Right cardiac atrium (tissue), 5 donors: Measurements from ENCODE around the gene FIBIN. TPM values are rescaled to one million over a fixed set of nuclear protein-coding genes. Genes with fewer than 3 reads are reported as not detected.
A peak's percentile ranks its signal among the peaks of the same experiment; 100 is the strongest.
"Not testable (repeated sequence)": the region's sequence is repeated elsewhere in the genome, so short reads cannot be mapped to it uniquely, and the experiment has no call there.

ENCODE experiments used
- ATAC-seq, 2 donors: fragments of 200-7000 bp; cut with Tn5 transposase; one replicate each; pipeline versions ENCODE4 v1.8.0 to v1.9.1; 2020; ENCODE audit warnings: moderate library complexity in 2 of 2, mild to moderate bottlenecking in 1 of 2
- DNase-seq, 3 donors: peaks; one replicate each; pipeline ENCODE4 v3.0.0-alpha.2; 2020
- H3K27ac ChIP-seq: one replicate; pipeline ENCODE4 v1.5.1; 2013; ENCODE audit warnings: mild to moderate bottlenecking, low read length, control low read depth, moderate library complexity
- H3K27me3 ChIP-seq: one replicate; pipeline ENCODE4 v1.6.1; 2013; ENCODE audit not compliant: control insufficient read depth, insufficient read depth
- H3K4me1 ChIP-seq: one replicate; pipeline ENCODE4 v1.6.1; 2013; ENCODE audit warnings: low read length; ENCODE audit not compliant: control insufficient read depth, insufficient read depth
- H3K4me3 ChIP-seq: one replicate; pipeline ENCODE4 v1.5.1; 2013; ENCODE audit warnings: low read length, control low read depth
- H3K9me3 ChIP-seq: one replicate; pipeline ENCODE4 v1.6.1; 2013; ENCODE audit warnings: low read length; ENCODE audit not compliant: control insufficient read depth
- WGBS: extraction: QIAGEN DNeasy Blood & Tissue Kit; methylation state at CpG from one replicate; pipeline ENCODE4 v1.1.7; 2013; 5-methylcytosine and 5-hydroxymethylcytosine counted together
- intact Hi-C, 4 donors: fragments of 100-400 bp; cut with DNase I; formaldehyde crosslinking; loops; one replicate each; pipeline versions ENCODE4 v1.11.0 to v1.14.0; 2022 to 2023
- polyA plus RNA-seq: library from polyadenylated mRNA; stranded (reverse); fragments of 200-250 nt; gene quantifications from one replicate; pipeline ENCODE4 v1.2.3, GENCODE V29; 2013
- total RNA-seq, 4 donors: library from RNA; stranded (reverse); fragmentation: NEBNext Ultra II Directional; extraction: Animal tissue kit (Norgen Biotek cat#: 25700); gene quantifications; one replicate each; pipeline ENCODE4 v1.2.1, GENCODE V29; 2021
- donor health status: healthy with polysubstance abuse.
- donor health status: DM: no; HTN: yes; CAD: no.
- donor health status: DM: no; HTN: no; CAD: no.
- donor health status: DM: no; HTN: yes; CAD: no; lungs with severe emphysema.
- donor health status: DM: yes; HTN: yes; CAD: no.

Gene FIBIN
- total and polyA plus RNA-seq, 5 donors = 7.3 to 19.8 (median 10.9) TPM

GRCh38 chr11:26977209-26977608 is 16.7 kb upstream of the FIBIN start:
- WGBS = 89% methylated on average over 15 of the region's 15 CpGs
- H3K4me3 ChIP-seq, DNase-seq, H3K27ac ChIP-seq, H3K9me3 ChIP-seq, ATAC-seq, H3K27me3 ChIP-seq, intact Hi-C loops, H3K4me1 ChIP-seq: not testable (repeated sequence)

GRCh38 chr11:26983645-26984044 is 10.3 kb upstream of the FIBIN start:
- intact Hi-C loops = no loop called here
- 66% methylated on average over 6 of the region's 6 CpGs for WGBS
- no peaks in the 10 kb centered on the region for H3K4me1 ChIP-seq
- ATAC-seq = no peak
- H3K27me3 ChIP-seq = no peaks in the 10 kb centered on the region
- H3K27ac ChIP-seq = no peak overlapping the region
- no peaks in the 10 kb centered on the region for H3K9me3 ChIP-seq
- no peak for DNase-seq
- H3K4me3 ChIP-seq = no peak overlapping the region

- intact Hi-C loops = no loop called here
- no peak for DNase-seq
- no peak for ATAC-seq
- no peak overlapping the region for H3K27ac ChIP-seq
- WGBS = 43% methylated on average over 1 of the region's 1 CpG
- no peak overlapping the region for H3K4me3 ChIP-seq
- H3K9me3 ChIP-seq = no peaks in the 10 kb centered on the region
- no peaks in the 10 kb centered on the region for H3K4me1 ChIP-seq
- H3K27me3 ChIP-seq = no peaks in the 10 kb centered on the region
Observed at GRCh38 chr11:26985470-26985869, 8.4 kb upstream of the FIBIN start.

- Histone ChIP-seq H3K4me1 (no peaks in the 10 kb centered on the region), H3K27ac (no peak overlapping the region), H3K4me3 (no peak overlapping the region), H3K27me3 (no peaks in the 10 kb centered on the region), H3K9me3 (no peaks in the 10 kb centered on the region)
- DNase-seq (no peak), ATAC-seq (peak; percentile 41 to 50)
- WGBS = 62% methylated on average over 4 of the region's 4 CpGs
- intact Hi-C loops = no loop called here
Observed at GRCh38 chr11:26985943-26986342, 8.0 kb upstream of the FIBIN start.

- ATAC-seq (no peak), DNase-seq (no peak)
- intact Hi-C loops = no loop called here
- H3K4me3 ChIP-seq = no peak overlapping the region
- no peaks in the 10 kb centered on the region for H3K4me1 ChIP-seq
- H3K27ac ChIP-seq = no peak overlapping the region
- 79% methylated on average over 3 of the region's 3 CpGs for WGBS
- H3K9me3 ChIP-seq = no peaks in the 10 kb centered on the region
- H3K27me3 ChIP-seq = no peaks in the 10 kb centered on the region
Observed at GRCh38 chr11:26987272-26987671, 6.6 kb upstream of the FIBIN start.

GRCh38 chr11:26987731-26988130 is 6.2 kb upstream of the FIBIN start:
- Histone ChIP-seq H3K9me3 (no peaks in the 10 kb centered on the region), H3K4me1 (no peaks in the 10 kb centered on the region), H3K27ac (no peak overlapping the region), H3K27me3 (no peaks in the 10 kb centered on the region), H3K4me3 (no peak overlapping the region)
- ATAC-seq (no peak), DNase-seq (no peak)
- intact Hi-C loops = no loop called here

GRCh38 chr11:26992031-26992541 is 1.8 kb upstream of the FIBIN start:
- no peak for DNase-seq
- Histone ChIP-seq H3K9me3 (no peaks in the 10 kb centered on the region), H3K4me1 (no peaks in the 10 kb centered on the region), H3K4me3 (no peak overlapping the region), H3K27me3 (no peaks in the 10 kb centered on the region), H3K27ac (peak overlapping the region; percentile 79)
- intact Hi-C loops = no loop called here
- WGBS = 57% methylated on average over 1 of the region's 1 CpG
- ATAC-seq = peak; percentile 81 to 82

- DNase-seq (peak; percentile 16 to 71 (median 55)), ATAC-seq (peak; percentile 15 to 18)
- 43% methylated on average over 19 of the region's 19 CpGs for WGBS
Observed at GRCh38 chr11:26994631-26995095, 751 bp downstream of the FIBIN start.

GRCh38 chr11:26995701-26996460 is 2.0 kb downstream of the FIBIN start:
- no peak for DNase-seq
- ATAC-seq = no peak
- H3K27ac ChIP-seq = no peak overlapping the region
- intact Hi-C loops = no loop called here
- no peaks in the 10 kb centered on the region for H3K27me3 ChIP-seq
- peak overlapping the region; percentile 36 for H3K4me3 ChIP-seq
- H3K9me3 ChIP-seq = no peaks in the 10 kb centered on the region
- H3K4me1 ChIP-seq = no peaks in the 10 kb centered on the region
- WGBS = 28% methylated on average over 1 of the region's 1 CpG

More at GRCh38 chr11:26994631-26995095, 751 bp downstream of the FIBIN start:
- intact Hi-C loops = no loop called here
- H3K27me3 ChIP-seq = no peaks in the 10 kb centered on the region
- H3K4me3 ChIP-seq = peak overlapping the region; percentile 36
- no peaks in the 10 kb centered on the region for H3K4me1 ChIP-seq
- H3K9me3 ChIP-seq = no peaks in the 10 kb centered on the region
- peak overlapping the region; percentile 26 for H3K27ac ChIP-seq

GRCh38 chr11:26997378-26997777 is 3.5 kb downstream of the FIBIN start:
- Histone ChIP-seq H3K4me1 (no peaks in the 10 kb centered on the region), H3K27me3 (no peaks in the 10 kb centered on the region), H3K27ac (no peak overlapping the region), H3K9me3 (no peaks in the 10 kb centered on the region), H3K4me3 (no peak overlapping the region)
- no peak for DNase-seq
- intact Hi-C loops = no loop called here
- no peak for ATAC-seq
- WGBS = 50% methylated on average over 2 of the region's 2 CpGs

- H3K27ac ChIP-seq, H3K4me1 ChIP-seq, H3K27me3 ChIP-seq, ATAC-seq, H3K9me3 ChIP-seq, intact Hi-C loops, H3K4me3 ChIP-seq: not testable (repeated sequence)
- 47% methylated on average over 4 of the region's 4 CpGs for WGBS
- DNase-seq = peak in 1 of 3 donors; percentile 15
Observed at GRCh38 chr11:27001136-27001730, 7.3 kb downstream of the FIBIN start.
